HG03175 (cell line): ENCODE results near the gene SHC3.

Experiments used
- ATAC-seq: cut with Tn5 transposase; IDR thresholded peaks from one replicate; pipeline ENCODE4 v1.9.1; 2021; ENCODE audit warnings: mild to moderate bottlenecking, moderate library complexity; ENCODE audit not compliant: unreplicated experiment

The SHC3 gene

GRCh38 chr9:89187541-89187940, 8.9 kb upstream of the SHC3 start:
- no peak for ATAC-seq

GRCh38 chr9:89186960-89187359, 8.3 kb upstream of the SHC3 start:
- no peak for ATAC-seq

GRCh38 chr9:89185980-89186379, 7.4 kb upstream of the SHC3 start:
- ATAC-seq = no peak

- no peak for ATAC-seq
These were observed 4.5 kb upstream of the SHC3 start for GRCh38 chr9:89183146-89183545.

- ATAC-seq = no peak
These were observed 3.8 kb upstream of the SHC3 start for GRCh38 chr9:89182369-89182768.

- no peak for ATAC-seq
These were observed 1.5 kb upstream of the SHC3 start for GRCh38 chr9:89179895-89180734.

- no peak for ATAC-seq
These were observed 899 bp upstream of the SHC3 start for GRCh38 chr9:89179540-89179894.

GRCh38 chr9:89178830-89179539, 367 bp upstream of the SHC3 start:
- no peak for ATAC-seq

- ATAC-seq = no peak
These were observed 1.3 kb downstream of the SHC3 start for GRCh38 chr9:89177012-89177943.

GRCh38 chr9:89175828-89176261, 2.8 kb downstream of the SHC3 start:
- ATAC-seq = no peak

- no peak for ATAC-seq
These were observed 4.3 kb downstream of the SHC3 start for GRCh38 chr9:89174291-89174690.

GRCh38 chr9:89173072-89173471, 5.5 kb downstream of the SHC3 start:
- no peak for ATAC-seq

- no peak for ATAC-seq
These were observed 6.2 kb downstream of the SHC3 start for GRCh38 chr9:89172398-89172797.

GRCh38 chr9:89171693-89172092, 6.9 kb downstream of the SHC3 start:
- no peak for ATAC-seq

- ATAC-seq = no peak
These were observed 7.4 kb downstream of the SHC3 start for GRCh38 chr9:89171231-89171630.

GRCh38 chr9:89168901-89169813, 9.5 kb downstream of the SHC3 start:
- no peak for ATAC-seq

GRCh38 chr9:89167788-89168187, 10.8 kb downstream of the SHC3 start:
- ATAC-seq = no peak

- no peak for ATAC-seq
These were observed 11.8 kb downstream of the SHC3 start for GRCh38 chr9:89166852-89167251.

- no peak for ATAC-seq
These were observed 12.7 kb downstream of the SHC3 start for GRCh38 chr9:89165880-89166279.

- no peak for ATAC-seq
These were observed 13.3 kb downstream of the SHC3 start for GRCh38 chr9:89165341-89165740.
